Measurements from ENCODE around the gene ANKRD23.
"Not testable (repeated sequence)": the region's sequence is repeated elsewhere in the genome, so short reads cannot be mapped to it uniquely, and the experiment has no call there.

DNA sequence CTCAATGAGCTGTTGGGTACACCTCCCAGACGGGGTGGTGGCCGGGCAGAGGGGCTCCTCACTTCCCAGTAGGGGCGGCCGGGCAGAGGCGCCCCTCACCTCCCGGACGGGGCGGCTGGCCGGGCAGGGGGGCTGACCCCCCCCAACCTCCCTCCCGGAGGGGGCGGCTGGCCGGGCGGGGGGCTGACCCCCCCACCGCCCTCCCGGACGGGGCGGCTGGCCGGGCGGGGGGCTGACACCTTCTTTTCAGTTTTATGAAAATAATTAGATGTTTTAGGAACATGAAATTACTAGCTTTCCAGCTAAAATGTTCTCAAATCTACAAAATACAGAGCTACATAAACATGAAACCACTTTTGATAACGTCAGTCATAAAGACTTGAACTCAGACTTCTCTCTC is 37.9 kb downstream of the ANKRD23 start:
- TF ChIP-seq YY1 (IDR thresholded peaks at IDR 0.05; ENCODE audit: low read depth); CTCF (IDR thresholded peaks at IDR 0.05); TAF1 (IDR thresholded peaks at IDR 0.05; ENCODE audit: borderline replicate concordance, low read depth, low read length); POLR2AphosphoS5 (IDR thresholded peaks at IDR 0.05; ENCODE audit: low read depth, low read length); JUND (IDR thresholded peaks at IDR 0.05); NFIC (IDR thresholded peaks at IDR 0.05; ENCODE audit: borderline replicate concordance); ZBTB33 (IDR thresholded peaks at IDR 0.05; ENCODE audit: borderline replicate concordance, low read depth); SMC3 (IDR thresholded peaks at IDR 0.05; ENCODE audit: low read depth, low read length); RXRA (IDR thresholded peaks at IDR 0.05; ENCODE audit: borderline replicate concordance, low read depth): not testable (repeated sequence)
- TF ChIP-seq, protein P1, sequence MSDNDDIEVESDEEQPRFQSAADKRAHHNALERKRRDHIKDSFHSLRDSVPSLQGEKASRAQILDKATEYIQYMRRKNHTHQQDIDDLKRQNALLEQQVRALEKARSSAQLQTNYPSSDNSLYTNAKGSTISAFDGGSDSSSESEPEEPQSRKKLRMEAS (IDR thresholded peaks at IDR 0.05; ENCODE audit: low read depth), result not testable (repeated sequence)
